Mesenchymal stem cell (in vitro differentiated cells and primary cell): Measurements from ENCODE around the gene KIF14.
A peak's percentile ranks its signal among the peaks of the same experiment; 100 is the strongest.

Experiments used
- DNase-seq: peaks from one replicate; pipeline ENCODE4 v3.0.0-alpha.2; 2013
- H2AFZ ChIP-seq: one replicate; pipeline ENCODE4 v1.6.1; 2013; ENCODE audit warnings: low read depth, mild to moderate bottlenecking, control low read depth, inconsistent platforms, low read length, moderate library complexity
- H2AK5ac ChIP-seq: 2 replicates; pipeline ENCODE4 v1.6.1; 2013; ENCODE audit warnings: low read length, moderate library complexity, mild to moderate bottlenecking, inconsistent platforms; ENCODE audit not compliant: severe bottlenecking
- H2BK120ac ChIP-seq: one replicate; pipeline ENCODE4 v1.6.1; 2013; ENCODE audit warnings: low read depth, mild to moderate bottlenecking, inconsistent platforms, low read length, moderate library complexity
- H2BK12ac ChIP-seq, 2 experiments: one replicate each; pipeline ENCODE4 v1.6.1; 2013; ENCODE audit warnings: inconsistent platforms in 2 of 2, low read length in 2 of 2, mild to moderate bottlenecking in 2 of 2, moderate library complexity in 2 of 2, control low read depth in 1 of 2
- H2BK15ac ChIP-seq: one replicate; pipeline ENCODE4 v1.6.1; 2013; ENCODE audit warnings: mild to moderate bottlenecking, low read depth, inconsistent platforms; ENCODE audit not compliant: poor library complexity, severe bottlenecking
- H2BK5ac ChIP-seq: 2 replicates; pipeline ENCODE4 v1.6.1; 2013; ENCODE audit warnings: low read depth, mild to moderate bottlenecking, low read length, control low read depth, inconsistent platforms; ENCODE audit not compliant: poor library complexity, severe bottlenecking
- H3K14ac ChIP-seq, 2 experiments: one replicate each; pipeline ENCODE4 v1.6.1; 2013; ENCODE audit warnings: inconsistent platforms in 2 of 2, low read length in 2 of 2, control low read depth in 1 of 2, mild to moderate bottlenecking in 1 of 2, moderate library complexity in 1 of 2
- H3K18ac ChIP-seq, 2 experiments: one replicate each; pipeline ENCODE4 v1.6.1; 2013; ENCODE audit warnings: inconsistent platforms in 2 of 2, low read length in 2 of 2, control low read depth in 1 of 2, low read depth in 1 of 2, mild to moderate bottlenecking in 1 of 2
- H3K23ac ChIP-seq, 2 experiments: one replicate each; pipeline ENCODE4 v1.6.1; 2013; ENCODE audit warnings: inconsistent platforms in 2 of 2, low read length in 2 of 2, mild to moderate bottlenecking in 2 of 2, moderate library complexity in 2 of 2, control low read depth in 1 of 2
- H3K27ac ChIP-seq: 2 replicates; pipeline ENCODE4 v1.5.1; 2013; ENCODE audit warnings: mild to moderate bottlenecking, moderate library complexity, low read length, control low read depth, inconsistent platforms; ENCODE audit not compliant: poor library complexity, severe bottlenecking
- H3K27me3 ChIP-seq, 2 experiments: 2 replicates each; pipeline versions ENCODE4 v1.6.1 to v1.7.0; 2013; ENCODE audit warnings: low read length in 2 of 2, mild to moderate bottlenecking in 2 of 2, moderate library complexity in 2 of 2, control low read depth in 1 of 2, inconsistent platforms in 1 of 2; ENCODE audit not compliant: control insufficient read depth in 1 of 2, insufficient read depth in 1 of 2
- H3K36me3 ChIP-seq, 2 experiments: 2 replicates each; pipeline versions ENCODE4 v1.6.1 to v1.7.0; 2013; ENCODE audit warnings: low read length in 2 of 2, control low read depth in 1 of 2, inconsistent platforms in 1 of 2, low read depth in 1 of 2, mild to moderate bottlenecking in 1 of 2; ENCODE audit not compliant: insufficient read depth in 2 of 2, control insufficient read depth in 1 of 2
- H3K4ac ChIP-seq, 2 experiments: one replicate each; pipeline ENCODE4 v1.6.1; 2013; ENCODE audit warnings: inconsistent platforms in 2 of 2, low read length in 2 of 2, mild to moderate bottlenecking in 2 of 2, moderate library complexity in 2 of 2, control low read depth in 1 of 2, low read depth in 1 of 2
- H3K4me1 ChIP-seq: 2 replicates; pipeline ENCODE4 v1.6.1; 2013; ENCODE audit warnings: low read depth, low read length, control low read depth; ENCODE audit not compliant: control insufficient read depth, insufficient read depth
- H3K4me2 ChIP-seq: 2 replicates; pipeline ENCODE4 v1.6.1; 2013; ENCODE audit warnings: low read length, mild to moderate bottlenecking, inconsistent platforms; ENCODE audit not compliant: poor library complexity, severe bottlenecking
- H3K4me3 ChIP-seq, 2 experiments: 2 replicates each; pipeline versions ENCODE4 v1.5.1 to v1.7.0; 2013; ENCODE audit warnings: low read length in 2 of 2, mild to moderate bottlenecking in 2 of 2, control low read depth in 1 of 2, low read depth in 1 of 2; ENCODE audit not compliant: insufficient read depth in 1 of 2
- H3K79me1 ChIP-seq: replicated peaks from 2 replicates; pipeline ENCODE4 v1.6.1; 2013; ENCODE audit warnings: mild to moderate bottlenecking, control low read depth, low read length, inconsistent platforms; ENCODE audit not compliant: poor library complexity, severe bottlenecking
- H3K9ac ChIP-seq: 2 replicates; pipeline ENCODE4 v1.7.0; 2013; ENCODE audit warnings: mild to moderate bottlenecking, low read length, moderate library complexity
- H3K9me3 ChIP-seq: 2 replicates; pipeline ENCODE4 v1.7.0; 2013; ENCODE audit warnings: mild to moderate bottlenecking, low read length; ENCODE audit not compliant: control insufficient read depth
- H4K8ac ChIP-seq: one replicate; pipeline ENCODE4 v1.6.1; 2013; ENCODE audit warnings: inconsistent platforms, mild to moderate bottlenecking, low read length, moderate library complexity
- H4K91ac ChIP-seq: one replicate; pipeline ENCODE4 v1.6.1; 2013; ENCODE audit warnings: mild to moderate bottlenecking, low read length, inconsistent platforms
- WGBS: methylation state at CpG from one replicate; pipeline ENCODE4 v1.1.7; 2013; ENCODE audit warnings: mixed read lengths; 5-methylcytosine and 5-hydroxymethylcytosine counted together

KIF14 gene

DNA sequence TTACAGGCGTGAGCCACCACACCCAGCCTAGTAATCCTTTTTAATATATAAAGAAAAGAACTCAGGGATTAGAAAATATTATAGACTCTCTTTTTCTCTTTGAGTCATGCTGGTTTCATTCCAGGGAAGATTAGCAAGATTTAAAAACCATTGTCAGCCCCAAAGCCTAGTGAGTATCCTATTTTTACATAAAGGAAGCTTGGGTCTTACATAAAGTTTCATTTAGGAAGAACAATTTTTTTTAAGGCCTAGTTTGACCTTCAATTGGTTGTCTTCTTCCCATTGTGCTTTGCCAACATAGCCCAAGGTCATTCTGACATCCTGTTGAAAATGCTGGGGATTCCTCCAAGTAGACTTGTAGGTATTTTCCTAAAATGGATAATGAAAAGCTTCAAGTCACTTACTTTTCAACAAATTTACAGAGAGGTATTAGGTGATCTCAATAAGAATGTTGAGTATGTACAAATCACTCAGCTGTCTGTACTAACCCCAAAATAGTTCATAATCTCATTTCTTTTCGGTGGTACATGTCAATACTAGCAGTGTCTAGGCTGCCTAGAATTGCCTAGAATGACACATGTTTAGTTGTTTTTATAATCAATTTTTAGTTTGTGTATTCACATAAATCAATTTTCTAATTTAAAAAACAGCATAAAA lies 4.3 kb upstream of the KIF14 start:
- Histone ChIP-seq H4K91ac (no peak overlapping the region), H3K18ac (no peak overlapping the region), H3K36me3 (no peaks in the 10 kb centered on the region), H3K4me3 (no peak overlapping the region), H3K4me2 (no peak overlapping the region), H3K9me3 (no peaks in the 10 kb centered on the region), H4K8ac (no peak overlapping the region), H3K4ac (no peak overlapping the region), H3K23ac (no peak overlapping the region), H3K27me3 (no peaks in the 10 kb centered on the region), H2BK120ac (no peak overlapping the region), H3K9ac (peak overlapping the region; percentile 27), H3K79me1 (peaks cover 4% of the 10 kb centered on the region), H3K27ac (no peak overlapping the region), H2BK5ac (no peak overlapping the region), H2BK15ac (no peak overlapping the region), H3K14ac (no peak overlapping the region), H3K4me1 (peaks cover 1% of the 10 kb centered on the region), H2BK12ac (no peak overlapping the region), H2AFZ (no peak overlapping the region), H2AK5ac (no peak overlapping the region)
- no CpG with 5 or more reads among the region's 2 CpGs for WGBS
- no peak for DNase-seq

DNA sequence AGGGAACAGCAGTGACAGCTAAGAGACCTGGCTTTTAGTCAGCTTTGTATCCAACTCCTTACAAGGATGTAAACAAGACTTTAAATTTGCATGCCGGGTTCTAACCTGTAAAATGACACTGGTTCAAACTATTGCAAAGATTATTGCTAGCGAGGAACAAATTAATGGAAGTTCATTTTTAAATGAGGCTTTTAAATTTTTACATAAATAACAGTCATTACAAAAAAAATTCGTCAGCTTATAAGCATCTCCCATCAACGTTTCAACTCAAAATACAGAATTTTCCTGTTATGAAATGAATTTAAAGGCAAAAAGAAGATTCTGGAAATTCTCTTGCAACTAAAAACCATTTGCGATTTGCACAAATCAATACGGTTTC lies 668 bp downstream of the KIF14 start:
- no peak overlapping the region for H4K8ac ChIP-seq
- H3K27ac ChIP-seq, result no peak overlapping the region
- WGBS, result 0% methylated on average over 2 of the region's 6 CpGs
- no peak for DNase-seq
- H2BK12ac ChIP-seq, result no peak overlapping the region
- peak overlapping the region; percentile 77 for H3K4me2 ChIP-seq
- H3K79me1 ChIP-seq, result peaks cover 11% of the 10 kb centered on the region
- H2AFZ ChIP-seq, result no peak overlapping the region
- H3K9ac ChIP-seq, result peak overlapping the region; percentile 96
- H3K9me3 ChIP-seq, result no peaks in the 10 kb centered on the region
- H4K91ac ChIP-seq, result no peak overlapping the region
- H3K23ac ChIP-seq, result no peak overlapping the region
- H3K4ac ChIP-seq, result no peak overlapping the region
- no peak overlapping the region for H2BK5ac ChIP-seq
- H3K14ac ChIP-seq, result no peak overlapping the region
- peak overlapping the region in 1 of 2 experiments; percentile 91 for H3K4me3 ChIP-seq
- H3K36me3 ChIP-seq, result no peaks in the 10 kb centered on the region
- H3K27me3 ChIP-seq, result no peaks in the 10 kb centered on the region
- no peak overlapping the region for H2BK120ac ChIP-seq
- no peak overlapping the region for H2BK15ac ChIP-seq
- H3K18ac ChIP-seq, result no peak overlapping the region
- H2AK5ac ChIP-seq, result no peak overlapping the region
- H3K4me1 ChIP-seq, result peaks cover 1% of the 10 kb centered on the region

DNA sequence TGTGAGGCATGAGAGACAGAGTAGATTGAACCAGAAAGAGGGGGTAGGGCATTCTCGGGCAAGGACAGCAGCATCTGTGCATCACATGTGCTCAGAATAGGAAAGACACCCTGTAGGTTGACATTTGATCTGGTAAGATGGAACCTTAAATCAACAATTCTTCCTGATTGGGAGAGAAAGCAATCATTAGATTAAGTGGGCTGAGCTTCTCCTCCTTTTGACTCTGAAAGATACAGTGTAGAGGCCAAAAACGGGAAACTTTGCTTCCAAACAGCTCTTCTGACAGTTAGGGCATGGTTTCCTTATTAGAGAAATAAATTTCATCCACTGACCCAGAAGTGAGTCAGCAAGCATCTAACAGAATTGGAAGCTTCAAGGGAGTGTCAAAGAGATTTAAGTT lies 9.7 kb downstream of the KIF14 start:
- H3K9ac ChIP-seq, result peak overlapping the region; percentile 33
- no peak overlapping the region for H3K4me2 ChIP-seq
- H2BK5ac ChIP-seq, result no peak overlapping the region
- H3K4me1 ChIP-seq, result no peaks in the 10 kb centered on the region
- DNase-seq, result no peak
- peak overlapping the region in 1 of 2 experiments; percentile 58 for H3K4me3 ChIP-seq
- H3K23ac ChIP-seq, result no peak overlapping the region
- WGBS, result 68% methylated on average over 1 of the region's 2 CpGs
- H3K9me3 ChIP-seq, result no peaks in the 10 kb centered on the region
- no peak overlapping the region for H3K18ac ChIP-seq
- H4K8ac ChIP-seq, result no peak overlapping the region
- no peak overlapping the region for H4K91ac ChIP-seq
- H2AK5ac ChIP-seq, result no peak overlapping the region
- no peaks in the 10 kb centered on the region for H3K36me3 ChIP-seq
- H3K79me1 ChIP-seq, result peaks cover 2% of the 10 kb centered on the region
- no peak overlapping the region for H3K4ac ChIP-seq
- no peak overlapping the region for H3K14ac ChIP-seq
- H2AFZ ChIP-seq, result no peak overlapping the region
- no peaks in the 10 kb centered on the region for H3K27me3 ChIP-seq
- no peak overlapping the region for H2BK15ac ChIP-seq
- no peak overlapping the region for H2BK120ac ChIP-seq
- H2BK12ac ChIP-seq, result no peak overlapping the region
- H3K27ac ChIP-seq, result no peak overlapping the region

DNA sequence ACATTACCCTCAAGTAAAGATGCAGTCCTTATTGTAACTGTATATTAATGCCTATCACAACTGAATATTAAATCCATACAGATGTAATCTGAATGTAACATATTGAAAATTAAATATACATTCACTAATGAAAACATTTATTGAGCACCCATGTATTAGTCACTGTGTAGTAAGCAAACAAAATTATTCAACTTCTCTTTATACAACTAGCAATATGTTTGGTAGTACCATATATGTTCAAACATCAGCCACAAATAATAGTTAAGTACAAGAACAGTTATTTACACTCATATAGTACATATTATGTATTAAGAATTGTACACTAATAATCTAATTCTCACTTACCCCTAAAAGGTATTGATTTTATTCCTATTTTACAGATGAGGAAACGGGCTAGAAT lies 17.9 kb downstream of the KIF14 start:
- H3K23ac ChIP-seq, result no peak overlapping the region
- no peak overlapping the region for H4K8ac ChIP-seq
- no peaks in the 10 kb centered on the region for H3K27me3 ChIP-seq
- no peaks in the 10 kb centered on the region for H3K9me3 ChIP-seq
- no peak overlapping the region for H4K91ac ChIP-seq
- H3K79me1 ChIP-seq, result no peaks in the 10 kb centered on the region
- no peak overlapping the region for H3K4me3 ChIP-seq
- no peak for DNase-seq
- H3K36me3 ChIP-seq, result peaks cover 0 to 12% of the 10 kb centered on the region in 2 experiments
- H3K4me1 ChIP-seq, result no peaks in the 10 kb centered on the region
- no peak overlapping the region for H3K27ac ChIP-seq
- H3K9ac ChIP-seq, result no peak overlapping the region
- no peak overlapping the region for H2BK120ac ChIP-seq
- H2AK5ac ChIP-seq, result no peak overlapping the region
- no peak overlapping the region for H3K4ac ChIP-seq
- H2BK12ac ChIP-seq, result no peak overlapping the region
- H3K4me2 ChIP-seq, result no peak overlapping the region
- no peak overlapping the region for H2BK15ac ChIP-seq
- WGBS, result 100% methylated on average over 1 of the region's 1 CpG
- no peak overlapping the region for H3K18ac ChIP-seq
- no peak overlapping the region for H2AFZ ChIP-seq
- no peak overlapping the region for H2BK5ac ChIP-seq
- no peak overlapping the region for H3K14ac ChIP-seq
